K562 (cell line): ENCODE data around the gene ZNF584. TPM values are rescaled to one million over a fixed set of nuclear protein-coding genes. Genes with fewer than 3 reads are reported as not detected.

Experiments used
- CEBPG ChIP-seq, 3 experiments: fragments of 200-800 bp in 1 of 3; sonication (Bioruptor generic) in 1 of 3; sonication (generic) in 1 of 3; formaldehyde crosslinking in 1 of 3; IDR thresholded peaks in 2 of 3; conservative IDR thresholded peaks in 1 of 3; 2 replicates each; pipeline versions ENCODE4 v1.6.1 to v1.8.0; 2016 to 2022; ENCODE audit warnings: missing compliant biosample characterization in 2 of 3, missing genetic modification characterization in 2 of 3, mild to moderate bottlenecking in 1 of 3, missing genetic modification reagents in 1 of 3
- EP300 ChIP-seq: IDR thresholded peaks from 2 replicates; pipeline ENCODE4 v1.6.1; 2012; ENCODE audit warnings: low read length, improper control_type of control experiment
- HSF4 ChIP-seq: fragments of 250-450 bp; sonication (Bioruptor Pico); IDR thresholded peaks from 2 replicates; pipeline ENCODE4 v2.1.2; 2022; ENCODE audit warnings: mild to moderate bottlenecking, moderate library complexity, borderline replicate concordance
- MBD2 ChIP-seq: sonication (generic); IDR thresholded peaks from 2 replicates; pipeline ENCODE4 v1.6.1; 2016; ENCODE audit warnings: low read depth, borderline replicate concordance
- NFYB ChIP-seq: IDR thresholded peaks from 2 replicates; pipeline ENCODE4 v1.6.1; 2011; ENCODE audit warnings: mild to moderate bottlenecking, moderate library complexity; ENCODE audit not compliant: insufficient read length; ENCODE audit errors: extremely low read depth
- POLR2A ChIP-seq: fragments of 450-650 bp; conservative IDR thresholded peaks from 2 replicates; pipeline ENCODE4 v1.6.1; 2016
- POLR2B ChIP-seq: fragments of 450-650 bp; IDR thresholded peaks from 2 replicates; pipeline ENCODE4 v1.6.1; 2018; ENCODE audit warnings: low read depth; ENCODE audit not compliant: partially characterized antibody
- POLR2G ChIP-seq: fragments of 200-400 bp; formaldehyde crosslinking; IDR thresholded peaks from 2 replicates; pipeline ENCODE4 v1.6.1; 2017; ENCODE audit warnings: low read depth, mild to moderate bottlenecking, antibody characterized with exemption, low read length, moderate library complexity
- SAP30 ChIP-seq: fragments of 200-600 bp; sonication (generic); IDR thresholded peaks from 2 replicates; pipeline ENCODE4 v1.6.1; 2012; ENCODE audit warnings: borderline replicate concordance, low read depth, mild to moderate bottlenecking, moderate library complexity, low read length, control low read depth, inconsistent platforms; ENCODE audit not compliant: insufficient read depth, poor library complexity, severe bottlenecking
- SMARCA4 ChIP-seq: fragments of 450-650 bp; IDR thresholded peaks from 2 replicates; pipeline ENCODE4 v1.6.1; 2016
- TARDBP ChIP-seq: fragments of 450-650 bp; IDR thresholded peaks from 2 replicates; pipeline ENCODE4 v1.6.1; 2016
- TEAD2 ChIP-seq: fragments of 450-650 bp; IDR thresholded peaks from 2 replicates; pipeline ENCODE4 v1.6.1; 2016; ENCODE audit warnings: missing genetic modification characterization, control low read depth, missing compliant biosample characterization
- ZNF263 ChIP-seq: sonication (generic); formaldehyde crosslinking; IDR thresholded peaks from 2 replicates; pipeline ENCODE4 v1.8.0; 2022; ENCODE audit warnings: mild to moderate bottlenecking, missing genetic modification reagents, borderline replicate concordance
- ZNF384 ChIP-seq: IDR thresholded peaks from 2 replicates; pipeline ENCODE4 v1.6.1; 2012; ENCODE audit warnings: low read depth, low read length, improper control_type of control experiment
- ZNF444 ChIP-seq: fragments of 250-450 bp; sonication (Bioruptor Pico); IDR thresholded peaks from 2 replicates; pipeline ENCODE4 v1.4.0; 2020; ENCODE audit warnings: mild to moderate bottlenecking, moderate library complexity
- ZNF699 ChIP-seq: fragments of 250-450 bp; sonication (Bioruptor Pico); IDR thresholded peaks from 2 replicates; pipeline ENCODE4 v1.8.0; 2021; ENCODE audit warnings: mild to moderate bottlenecking, moderate library complexity; ENCODE audit not compliant: insufficient replicate concordance
- ZNF717 ChIP-seq: fragments of 250-450 bp; sonication (Bioruptor Pico); IDR thresholded peaks from 2 replicates; pipeline ENCODE4 v1.5.0; 2021
- polyA plus RNA-seq, 8 experiments: library from polyadenylated mRNA; depleted of rRNA in 4 of 8; stranded (reverse) in 5 of 8; unstranded in 3 of 8; fragments of >200 nt; fragmentation: Nextera tagmentation in 2 of 8; fragmentation: Illumina TruSeq in 1 of 8; extraction: Ambion mirVana in 2 of 8; extraction: Trizol in 1 of 8; gene quantifications; 2 replicates each; pipeline versions ENCODE4 v1.2.1 to v1.2.3, GENCODE V29; 2011 to 2014; ENCODE audit warnings: inconsistent platforms in 1 of 8, missing spikeins in 1 of 8
- total RNA-seq, 7 experiments: library from RNA; depleted of rRNA in 6 of 7; stranded (reverse); fragments of >200 nt in 6 of 7; fragmentation: Illumina TruSeq in 2 of 7; extraction: Trizol in 2 of 7; gene quantifications; 2 replicates each; pipeline versions ENCODE4 v1.2.1 to v1.2.3, GENCODE V29; 2011 to 2021; ENCODE audit warnings: low replicate concordance in 1 of 7
- TF ChIP-seq, protein P1 (sequence below): fragments of 250-450 bp; sonication (Bioruptor Pico); IDR thresholded peaks from 2 replicates; pipeline ENCODE4 v1.5.0; 2020; ENCODE audit warnings: mild to moderate bottlenecking, borderline replicate concordance
- TF ChIP-seq, protein P2 (sequence below), 2 experiments: fragments of 150-350 bp in 1 of 2; IDR thresholded peaks; 2 replicates each; pipeline ENCODE4 v1.6.1; 2012 to 2016; ENCODE audit warnings: low read depth in 2 of 2, low read length in 2 of 2, mild to moderate bottlenecking in 1 of 2, moderate library complexity in 1 of 2
- TF ChIP-seq, protein P3 (sequence below): fragments of 450-650 bp; formaldehyde crosslinking; IDR thresholded peaks from 2 replicates; pipeline ENCODE4 v1.4.0; 2020; ENCODE audit warnings: mild to moderate bottlenecking

Gene ZNF584
- total and polyA plus RNA-seq, 9 of the 15 experiments (the other 6 are each of a cell fraction or from before 2014, with no cell fraction given) = 5.8 to 43.4 (median 24.6) TPM

DNA sequence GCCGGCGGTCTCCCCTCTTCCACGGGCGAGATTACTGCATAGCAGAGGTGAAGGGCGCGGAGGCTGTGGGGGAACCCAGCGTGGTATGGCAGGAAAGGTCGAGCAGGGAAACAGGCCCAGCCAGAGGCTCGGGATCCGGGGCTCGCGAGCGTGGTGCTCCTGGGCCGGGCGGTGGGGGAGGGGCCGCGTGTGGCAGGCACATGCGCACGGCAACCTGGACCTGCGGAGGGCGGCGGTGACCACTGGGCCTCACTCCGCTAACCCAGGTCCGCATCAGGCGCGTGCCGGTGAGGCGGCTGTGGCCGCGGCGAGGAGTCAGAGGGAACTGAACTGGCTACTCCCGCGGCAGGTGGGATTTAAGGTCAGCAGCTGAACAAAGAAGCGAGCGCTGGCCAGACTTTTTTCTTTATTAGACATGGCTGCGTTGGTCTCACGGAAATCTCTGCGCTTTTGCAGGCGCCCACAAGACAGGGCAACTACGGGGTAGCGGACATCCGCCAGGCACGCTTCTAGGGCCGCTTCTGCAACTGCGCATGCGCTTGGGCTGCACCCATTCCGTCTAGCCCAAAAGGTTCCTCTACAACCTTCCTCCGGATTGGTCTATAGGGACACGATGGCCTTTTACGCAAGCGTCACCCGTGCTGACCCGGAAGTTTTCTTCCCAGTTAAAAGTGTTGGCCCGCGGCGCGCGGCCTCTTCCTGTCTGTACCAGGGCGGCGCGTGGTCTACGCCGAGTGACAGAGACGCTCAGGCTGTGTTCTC, 21.7 kb upstream of the ZNF584 start, which contains the start of gene RPS5 (continued):
- TF ChIP-seq MBD2 (peak; percentile 93), ZNF717 (CRISPR knock-in tag) (0 out of 2 replicates have a peak, but pooled peaks have one; percentile 58), CEBPG (CRISPR knock-in tag; IDR thresholded peaks at IDR 0.05) (peak; percentile 59; the same call in 1 of the 2 replicates), CEBPG (tag; conservative IDR thresholded peaks at IDR 0.05 in 1 of 2, IDR thresholded peaks at IDR 0.05 in 1 of 2) (peak; percentile 32 to 56; a peak in 2 of 4 replicates), HSF4 (CRISPR knock-in tag) (no peak), POLR2A (peak; percentile 97), POLR2G (peak; percentile 96), SMARCA4 (no peak), ZNF384 (peak; percentile 25; the same call in 1 of the 2 replicates), TARDBP (peak; percentile 31; the same call in 1 of the 2 replicates), ZNF699 (CRISPR knock-in tag) (no peak), NFYB (peak; percentile 42), EP300 (peak; percentile 27; the same call in 1 of the 2 replicates), ZNF263 (CRISPR knock-in tag) (peak; percentile 75; the same call in 1 of the 2 replicates), TEAD2 (tag) (no peak), SAP30 (peak; percentile 82), ZNF444 (CRISPR knock-in tag) (no peak), POLR2B (peak; percentile 89)
- TF ChIP-seq, protein P1, sequence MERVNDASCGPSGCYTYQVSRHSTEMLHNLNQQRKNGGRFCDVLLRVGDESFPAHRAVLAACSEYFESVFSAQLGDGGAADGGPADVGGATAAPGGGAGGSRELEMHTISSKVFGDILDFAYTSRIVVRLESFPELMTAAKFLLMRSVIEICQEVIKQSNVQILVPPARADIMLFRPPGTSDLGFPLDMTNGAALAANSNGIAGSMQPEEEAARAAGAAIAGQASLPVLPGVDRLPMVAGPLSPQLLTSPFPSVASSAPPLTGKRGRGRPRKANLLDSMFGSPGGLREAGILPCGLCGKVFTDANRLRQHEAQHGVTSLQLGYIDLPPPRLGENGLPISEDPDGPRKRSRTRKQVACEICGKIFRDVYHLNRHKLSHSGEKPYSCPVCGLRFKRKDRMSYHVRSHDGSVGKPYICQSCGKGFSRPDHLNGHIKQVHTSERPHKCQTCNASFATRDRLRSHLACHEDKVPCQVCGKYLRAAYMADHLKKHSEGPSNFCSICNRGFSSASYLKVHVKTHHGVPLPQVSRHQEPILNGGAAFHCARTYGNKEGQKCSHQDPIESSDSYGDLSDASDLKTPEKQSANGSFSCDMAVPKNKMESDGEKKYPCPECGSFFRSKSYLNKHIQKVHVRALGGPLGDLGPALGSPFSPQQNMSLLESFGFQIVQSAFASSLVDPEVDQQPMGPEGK = no peak
- TF ChIP-seq, protein P2, sequence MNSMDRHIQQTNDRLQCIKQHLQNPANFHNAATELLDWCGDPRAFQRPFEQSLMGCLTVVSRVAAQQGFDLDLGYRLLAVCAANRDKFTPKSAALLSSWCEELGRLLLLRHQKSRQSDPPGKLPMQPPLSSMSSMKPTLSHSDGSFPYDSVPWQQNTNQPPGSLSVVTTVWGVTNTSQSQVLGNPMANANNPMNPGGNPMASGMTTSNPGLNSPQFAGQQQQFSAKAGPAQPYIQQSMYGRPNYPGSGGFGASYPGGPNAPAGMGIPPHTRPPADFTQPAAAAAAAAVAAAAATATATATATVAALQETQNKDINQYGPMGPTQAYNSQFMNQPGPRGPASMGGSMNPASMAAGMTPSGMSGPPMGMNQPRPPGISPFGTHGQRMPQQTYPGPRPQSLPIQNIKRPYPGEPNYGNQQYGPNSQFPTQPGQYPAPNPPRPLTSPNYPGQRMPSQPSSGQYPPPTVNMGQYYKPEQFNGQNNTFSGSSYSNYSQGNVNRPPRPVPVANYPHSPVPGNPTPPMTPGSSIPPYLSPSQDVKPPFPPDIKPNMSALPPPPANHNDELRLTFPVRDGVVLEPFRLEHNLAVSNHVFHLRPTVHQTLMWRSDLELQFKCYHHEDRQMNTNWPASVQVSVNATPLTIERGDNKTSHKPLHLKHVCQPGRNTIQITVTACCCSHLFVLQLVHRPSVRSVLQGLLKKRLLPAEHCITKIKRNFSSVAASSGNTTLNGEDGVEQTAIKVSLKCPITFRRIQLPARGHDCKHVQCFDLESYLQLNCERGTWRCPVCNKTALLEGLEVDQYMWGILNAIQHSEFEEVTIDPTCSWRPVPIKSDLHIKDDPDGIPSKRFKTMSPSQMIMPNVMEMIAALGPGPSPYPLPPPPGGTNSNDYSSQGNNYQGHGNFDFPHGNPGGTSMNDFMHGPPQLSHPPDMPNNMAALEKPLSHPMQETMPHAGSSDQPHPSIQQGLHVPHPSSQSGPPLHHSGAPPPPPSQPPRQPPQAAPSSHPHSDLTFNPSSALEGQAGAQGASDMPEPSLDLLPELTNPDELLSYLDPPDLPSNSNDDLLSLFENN (IDR thresholded peaks at IDR 0.05; ENCODE audit: low read depth in 2 of 2, low read length in 2 of 2) = peak in 1 of 2 experiments; percentile 74; a peak in 1 of 4 replicates
- TF ChIP-seq, protein P3, sequence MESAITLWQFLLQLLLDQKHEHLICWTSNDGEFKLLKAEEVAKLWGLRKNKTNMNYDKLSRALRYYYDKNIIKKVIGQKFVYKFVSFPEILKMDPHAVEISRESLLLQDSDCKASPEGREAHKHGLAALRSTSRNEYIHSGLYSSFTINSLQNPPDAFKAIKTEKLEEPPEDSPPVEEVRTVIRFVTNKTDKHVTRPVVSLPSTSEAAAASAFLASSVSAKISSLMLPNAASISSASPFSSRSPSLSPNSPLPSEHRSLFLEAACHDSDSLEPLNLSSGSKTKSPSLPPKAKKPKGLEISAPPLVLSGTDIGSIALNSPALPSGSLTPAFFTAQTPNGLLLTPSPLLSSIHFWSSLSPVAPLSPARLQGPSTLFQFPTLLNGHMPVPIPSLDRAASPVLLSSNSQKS (CRISPR knock-in tag) = no peak
